WTC11 (cell line): Measurements from ENCODE around the gene RIOK2. TPM values are rescaled to one million over a fixed set of nuclear protein-coding genes. Genes with fewer than 3 reads are reported as not detected.

Source experiments
- ATAC-seq: fragments of 200-7000 bp; cut with Tn5 transposase; 2 replicates; pipeline ENCODE4 v1.10.0; 2021; ENCODE audit warnings: mild to moderate bottlenecking, moderate library complexity
- CTCF ChIA-PET: fragments of 300-600 bp; sonication (Branson Sonifier 250); formaldehyde crosslinking; loops from one replicate; lab custom pipeline; 2021; ENCODE audit warnings: antibody characterized with exemption; lab: Charles Lee
- POLR2A ChIA-PET: fragments of 350-600 bp; sonication (Branson Sonifier 250); formaldehyde crosslinking; loops from one replicate; lab custom pipeline; 2021; ENCODE audit warnings: antibody characterized with exemption; lab: Charles Lee
- DNase-seq: peaks from one replicate; pipeline ENCODE4 v3.0.0; 2021; ENCODE audit warnings: low spot score
- H3K27ac Mint-ChIP-seq: 2 replicates; pipeline ENCODE4 v1.8.0; 2021; ENCODE audit warnings: mixed read lengths
- H3K27me3 Mint-ChIP-seq: 2 replicates; pipeline ENCODE4 v1.8.0; 2021; ENCODE audit warnings: low read depth, mild to moderate bottlenecking, moderate library complexity, mixed read lengths
- H3K36me3 Mint-ChIP-seq: 2 replicates; pipeline ENCODE4 v1.8.0; 2021; ENCODE audit warnings: mixed read lengths
- H3K4me1 Mint-ChIP-seq: 2 replicates; pipeline ENCODE4 v1.8.0; 2022; ENCODE audit warnings: mixed read lengths
- H3K4me3 Mint-ChIP-seq: 2 replicates; pipeline ENCODE4 v1.8.0; 2021; ENCODE audit warnings: mild to moderate bottlenecking, moderate library complexity, mixed read lengths
- H3K9me3 Mint-ChIP-seq: 2 replicates; pipeline ENCODE4 v1.8.0; 2021; ENCODE audit warnings: mixed read lengths
- ARID4B ChIP-seq: sonication (generic); formaldehyde crosslinking; IDR thresholded peaks from 2 replicates; pipeline ENCODE4 v1.8.0; 2023; ENCODE audit warnings: missing genetic modification reagents, mild to moderate bottlenecking, borderline replicate concordance
- FOXP1 ChIP-seq: sonication (generic); formaldehyde crosslinking; IDR thresholded peaks from 2 replicates; pipeline ENCODE4 v1.8.0; 2022; ENCODE audit warnings: missing genetic modification reagents, mild to moderate bottlenecking, moderate library complexity, borderline replicate concordance
- GTF2I ChIP-seq: fragments of 250-450 bp; sonication (Bioruptor Pico); conservative IDR thresholded peaks from 2 replicates; pipeline ENCODE4 v1.4.0; 2021; ENCODE audit warnings: mild to moderate bottlenecking
- IRF1 ChIP-seq: sonication (generic); formaldehyde crosslinking; IDR thresholded peaks from 2 replicates; pipeline ENCODE4 v1.8.0; 2023; ENCODE audit warnings: missing genetic modification reagents
- JUN ChIP-seq: sonication (generic); formaldehyde crosslinking; IDR thresholded peaks from 2 replicates; pipeline ENCODE4 v1.8.0; 2023; ENCODE audit warnings: mild to moderate bottlenecking, missing genetic modification reagents
- NFE2L1 ChIP-seq: sonication (generic); formaldehyde crosslinking; IDR thresholded peaks from 2 replicates; pipeline ENCODE4 v1.8.1; 2023; ENCODE audit warnings: missing genetic modification reagents
- PRDM15 ChIP-seq: sonication (generic); formaldehyde crosslinking; IDR thresholded peaks from 2 replicates; pipeline ENCODE4 v1.8.0; 2022; ENCODE audit warnings: missing genetic modification reagents
- PRRX2 ChIP-seq: fragments of 250-450 bp; sonication (Bioruptor Pico); IDR thresholded peaks from 2 replicates; pipeline ENCODE4 v1.8.0; 2021; ENCODE audit warnings: mild to moderate bottlenecking
- SOX15 ChIP-seq: fragments of 250-450 bp; sonication (Bioruptor Pico); IDR thresholded peaks from 2 replicates; pipeline ENCODE4 v1.9.0; 2021; ENCODE audit warnings: mild to moderate bottlenecking
- TCF7 ChIP-seq: sonication (generic); formaldehyde crosslinking; IDR thresholded peaks from 2 replicates; pipeline ENCODE4 v1.8.0; 2022; ENCODE audit warnings: mild to moderate bottlenecking, low read depth, missing genetic modification reagents, moderate library complexity
- ZNF138 ChIP-seq: sonication (generic); formaldehyde crosslinking; conservative IDR thresholded peaks from 2 replicates; pipeline ENCODE4 v1.8.1; 2022; ENCODE audit warnings: mild to moderate bottlenecking, moderate library complexity, missing genetic modification reagents
- total RNA-seq: library from RNA; stranded (reverse); gene quantifications from 3 replicates; pipeline ENCODE4 v1.2.3, GENCODE V29; 2021
- TF ChIP-seq, protein P1 (sequence below): sonication (generic); formaldehyde crosslinking; IDR thresholded peaks from 2 replicates; pipeline ENCODE4 v1.8.1; 2023; ENCODE audit warnings: mild to moderate bottlenecking, missing genetic modification reagents, moderate library complexity
- TF ChIP-seq, protein P2 (sequence below): sonication (generic); formaldehyde crosslinking; IDR thresholded peaks from 2 replicates; pipeline ENCODE4 v1.8.1; 2022; ENCODE audit warnings: mild to moderate bottlenecking, moderate library complexity, missing genetic modification reagents
- TF ChIP-seq, protein P3 (sequence below): sonication (generic); formaldehyde crosslinking; IDR thresholded peaks from 2 replicates; pipeline ENCODE4 v1.8.1; 2023; ENCODE audit warnings: mild to moderate bottlenecking, missing genetic modification reagents, moderate library complexity

RIOK2 gene
- total RNA-seq, 1 experiment from 2014 or later = 35.2 TPM

DNA sequence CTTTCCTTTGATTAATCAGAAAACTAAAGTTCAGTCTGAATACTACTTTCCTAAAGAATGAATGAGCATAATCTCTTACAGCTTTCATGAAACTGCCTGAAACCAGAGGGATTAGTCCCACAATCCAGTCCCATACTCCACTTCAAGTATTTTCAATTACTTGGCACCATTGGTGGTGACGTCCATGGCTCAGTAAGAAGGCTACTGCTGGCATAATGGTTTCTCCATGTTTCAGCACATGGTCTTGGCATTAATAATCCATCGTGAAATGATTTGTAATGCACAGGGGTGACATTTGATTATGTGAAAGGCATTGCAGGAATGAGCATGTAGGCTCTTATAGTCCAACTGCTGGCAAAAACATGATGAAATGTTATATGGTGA is 64.0 kb downstream of the RIOK2 start (continued):
- TF ChIP-seq NFE2L1 (no peak), GTF2I (CRISPR knock-in tag) (no peak)
- TF ChIP-seq, all 79 proteins: peak for 0

DNA sequence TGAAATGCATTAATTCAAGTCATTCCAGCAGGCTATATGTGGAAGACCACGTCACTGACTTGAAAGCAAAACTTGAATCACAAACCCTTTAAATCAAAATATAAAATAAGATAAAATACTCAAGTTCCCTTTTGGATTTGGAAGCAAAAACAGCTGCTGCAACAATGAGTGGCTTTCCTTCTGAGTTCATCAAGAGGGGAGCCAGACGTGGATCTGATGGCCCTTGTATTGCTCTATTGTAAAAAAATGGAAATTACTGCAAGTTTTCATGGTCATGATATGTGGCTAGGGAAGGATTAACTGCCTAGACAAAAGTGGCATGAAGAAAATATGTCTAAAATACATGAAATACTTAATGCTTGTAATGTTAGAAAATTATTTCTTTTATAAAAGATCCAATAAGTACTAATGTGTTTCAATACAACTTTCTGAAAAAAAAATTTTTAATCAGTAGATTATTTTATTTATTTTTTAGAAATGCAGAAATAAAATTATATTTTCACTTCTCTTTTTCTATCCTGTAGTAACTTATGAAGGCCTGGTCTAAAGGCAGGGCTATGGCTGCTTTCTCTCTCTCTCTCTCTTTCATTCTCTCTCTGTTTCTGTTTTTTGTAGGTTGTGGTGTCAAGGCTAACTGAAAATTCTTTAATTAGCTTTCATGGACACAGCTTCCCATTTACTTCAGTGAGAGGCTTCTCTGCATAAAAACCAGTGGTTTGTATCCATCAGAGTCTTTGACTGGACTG is 64.6 kb downstream of the RIOK2 start:
- ATAC-seq = no peak
- no peaks in the 10 kb centered on the region for H3K36me3 Mint-ChIP-seq
- H3K27ac Mint-ChIP-seq = peak overlapping the region; percentile 34; the same call in 1 of the 2 replicates
- TF ChIP-seq FOXP1 (no peak), ZNF138 (no peak), JUN (CRISPR knock-in tag) (no peak), PRDM15 (CRISPR knock-in tag) (no peak)
- H3K4me1 Mint-ChIP-seq = peaks cover 17% of the 10 kb centered on the region
- DNase-seq = no peak
- ChIA-PET POLR2A (no interaction called here), CTCF (no interaction called here)
- H3K9me3 Mint-ChIP-seq = no peaks in the 10 kb centered on the region
- H3K4me3 Mint-ChIP-seq = no peak overlapping the region
- no peaks in the 10 kb centered on the region for H3K27me3 Mint-ChIP-seq

- H3K4me3 Mint-ChIP-seq = no peak overlapping the region
- no peaks in the 10 kb centered on the region for H3K9me3 Mint-ChIP-seq
- H3K27ac Mint-ChIP-seq = no peak overlapping the region
- no peaks in the 10 kb centered on the region for H3K36me3 Mint-ChIP-seq
- H3K4me1 Mint-ChIP-seq = peaks cover 27% of the 10 kb centered on the region
- TF ChIP-seq PRRX2 (CRISPR knock-in tag) (no peak), TCF7 (CRISPR knock-in tag) (no peak), IRF1 (CRISPR knock-in tag) (no peak)
- TF ChIP-seq, protein P1, sequence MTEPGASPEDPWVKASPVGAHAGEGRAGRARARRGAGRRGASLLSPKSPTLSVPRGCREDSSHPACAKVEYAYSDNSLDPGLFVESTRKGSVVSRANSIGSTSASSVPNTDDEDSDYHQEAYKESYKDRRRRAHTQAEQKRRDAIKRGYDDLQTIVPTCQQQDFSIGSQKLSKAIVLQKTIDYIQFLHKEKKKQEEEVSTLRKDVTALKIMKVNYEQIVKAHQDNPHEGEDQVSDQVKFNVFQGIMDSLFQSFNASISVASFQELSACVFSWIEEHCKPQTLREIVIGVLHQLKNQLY (CRISPR knock-in tag) = no peak
- H3K27me3 Mint-ChIP-seq = no peaks in the 10 kb centered on the region
- ChIA-PET CTCF (no interaction called here), POLR2A (interaction anchor here (0.7 kb wide), 1 partner anchor 180 kb away, joined by 3 read pairs; the partner anchor contains the start of gene LNPEP)
- no peak for DNase-seq
- ATAC-seq = no peak
Measured at GRCh38 chr5:97115932-97116331, 67.1 kb downstream of the RIOK2 start.

DNA sequence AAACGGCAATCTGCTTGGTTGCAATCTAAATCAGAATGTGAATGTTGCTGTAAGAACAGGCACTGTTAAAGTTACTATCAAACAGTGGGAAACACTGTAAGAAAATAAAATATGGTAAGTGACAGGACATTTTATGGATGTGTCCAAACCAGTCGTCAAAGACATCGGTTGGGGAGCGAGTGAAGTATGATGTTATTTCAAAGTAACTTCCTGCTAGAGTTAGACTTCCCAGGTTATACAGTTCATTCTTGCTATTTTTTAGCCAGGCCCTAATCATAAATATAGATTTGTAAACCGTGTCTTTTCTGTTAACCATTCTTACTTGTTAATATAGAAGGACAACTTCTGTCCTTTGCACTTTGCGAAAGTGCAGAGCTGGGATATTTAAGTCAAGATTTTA is 70.8 kb downstream of the RIOK2 start:
- CTCF ChIA-PET = no interaction called here
- ATAC-seq = no peak
- POLR2A ChIA-PET = no interaction called here
- Mint-ChIP-seq H3K4me1 (peaks cover 29% of the 10 kb centered on the region), H3K27me3 (no peaks in the 10 kb centered on the region), H3K9me3 (no peaks in the 10 kb centered on the region), H3K4me3 (no peak overlapping the region), H3K27ac (no peak overlapping the region), H3K36me3 (no peaks in the 10 kb centered on the region)
- DNase-seq = no peak
- TF ChIP-seq, protein P2, sequence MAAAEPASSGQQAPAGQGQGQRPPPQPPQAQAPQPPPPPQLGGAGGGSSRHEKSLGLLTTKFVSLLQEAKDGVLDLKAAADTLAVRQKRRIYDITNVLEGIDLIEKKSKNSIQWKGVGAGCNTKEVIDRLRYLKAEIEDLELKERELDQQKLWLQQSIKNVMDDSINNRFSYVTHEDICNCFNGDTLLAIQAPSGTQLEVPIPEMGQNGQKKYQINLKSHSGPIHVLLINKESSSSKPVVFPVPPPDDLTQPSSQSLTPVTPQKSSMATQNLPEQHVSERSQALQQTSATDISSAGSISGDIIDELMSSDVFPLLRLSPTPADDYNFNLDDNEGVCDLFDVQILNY (CRISPR knock-in tag) = no peak
- no peak for TF ChIP-seq SOX15
- TF ChIP-seq, protein P3, sequence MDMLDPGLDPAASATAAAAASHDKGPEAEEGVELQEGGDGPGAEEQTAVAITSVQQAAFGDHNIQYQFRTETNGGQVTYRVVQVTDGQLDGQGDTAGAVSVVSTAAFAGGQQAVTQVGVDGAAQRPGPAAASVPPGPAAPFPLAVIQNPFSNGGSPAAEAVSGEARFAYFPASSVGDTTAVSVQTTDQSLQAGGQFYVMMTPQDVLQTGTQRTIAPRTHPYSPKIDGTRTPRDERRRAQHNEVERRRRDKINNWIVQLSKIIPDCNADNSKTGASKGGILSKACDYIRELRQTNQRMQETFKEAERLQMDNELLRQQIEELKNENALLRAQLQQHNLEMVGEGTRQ = no peak
- no peak for TF ChIP-seq ARID4B (CRISPR knock-in tag)
